Motor neuron (in vitro differentiated cells): Measurements from ENCODE around the gene TMTC2. TPM values are rescaled to one million over a fixed set of nuclear protein-coding genes. Genes with fewer than 3 reads are reported as not detected.

Experiments used
- ATAC-seq, 8 experiments: fragments of 200-7000 bp; cut with Tn5 transposase; replicated peaks in 6 of 8; 2 replicates each; pipeline ENCODE4 v1.8.0; 2021; ENCODE audit warnings: mild to moderate bottlenecking in 8 of 8, moderate library complexity in 8 of 8
- H3K27ac ChIP-seq, 2 donors: fragments of 250-450 bp; sonication (Bioruptor Pico); 2 replicates each; pipeline ENCODE4 v1.9.0; 2021; ENCODE audit warnings: antibody characterized with exemption in 2 of 2, mild to moderate bottlenecking in 2 of 2, moderate library complexity in 1 of 2
- H3K4me1 ChIP-seq, 2 donors: fragments of 250-450 bp; sonication (Bioruptor Pico); replicated peaks in 1 of 2; 2 replicates each; pipeline ENCODE4 v1.6.1; 2021; ENCODE audit warnings: antibody characterized with exemption in 2 of 2, mild to moderate bottlenecking in 2 of 2, moderate library complexity in 1 of 2
- H3K4me3 ChIP-seq, 5 donors: fragments of 250-450 bp; sonication (Bioruptor Pico); 2 replicates each; pipeline ENCODE4 v1.9.0; 2021; ENCODE audit warnings: antibody characterized with exemption in 5 of 5, mild to moderate bottlenecking in 5 of 5, moderate library complexity in 4 of 5
- WGBS, 10 experiments: fragments of 450-650 bp; shearing (Covaris generic); methylation state at CpG; one replicate each; pipeline ENCODE4 v1.0.0; 2022; 5-methylcytosine and 5-hydroxymethylcytosine counted together
- in situ Hi-C, 9 experiments: fragments of 400-800 bp; cut with MboI; loops; one replicate each; pipeline ENCODE4 v1.15.0; 2021; ENCODE audit warnings: low sequenced_read_pairs in 9 of 9, low pct_unique_long_range_greater_than_20kb in 2 of 9; ENCODE audit not compliant: unreplicated experiment in 9 of 9
- total RNA-seq, 8 experiments: library from RNA; unstranded; fragments of 300-600 nt; gene quantifications; 2 replicates each; pipeline versions ENCODE4 v1.2.3 to v1.2.4, GENCODE V29; 2022

TMTC2 gene
- total RNA-seq, 8 experiments from 2014 or later, result 11.4 to 49.3 (median 31.3) TPM

DNA sequence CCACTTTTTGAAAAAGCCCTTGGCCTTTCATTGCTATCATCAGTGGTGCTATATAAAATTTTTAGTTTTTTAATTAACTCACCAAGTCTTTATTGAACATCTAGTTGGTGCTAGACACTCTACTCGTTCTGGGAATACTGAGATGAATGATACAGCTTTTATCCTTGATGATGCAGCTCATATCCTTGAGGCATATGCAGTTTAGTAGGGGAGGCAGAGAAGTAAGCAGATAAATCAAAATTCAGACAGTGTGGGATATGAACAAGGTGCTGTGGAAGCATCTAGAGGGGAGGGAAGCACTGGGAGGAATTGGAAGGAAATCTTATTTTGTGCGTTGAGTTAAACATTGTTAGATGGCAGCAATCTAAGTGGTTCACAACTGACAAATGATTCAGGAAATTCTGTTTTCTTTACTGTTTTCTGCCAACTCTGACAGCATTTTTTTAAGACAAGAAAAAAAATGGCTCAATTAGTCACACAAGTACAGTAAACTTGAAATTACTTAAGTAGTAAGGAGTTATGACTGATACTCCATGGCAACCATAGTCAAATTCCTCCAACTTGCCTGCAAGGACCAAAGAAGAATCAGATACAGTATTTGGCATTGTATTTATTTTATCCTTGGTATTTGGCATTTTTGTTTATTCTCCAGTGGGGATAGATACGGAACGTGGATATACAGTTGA, 119.2 kb downstream of the TMTC2 start:
- peaks cover 3 to 4% of the 10 kb centered on the region in 2 donors for H3K4me1 ChIP-seq
- in situ Hi-C loops, result no loop called here
- no peak for ATAC-seq
- H3K27ac ChIP-seq, result no peak overlapping the region
- WGBS, 10 experiments, result 75 to 100% (median 92%) methylated on average over 2 to 4 of the region's 4 CpGs; no CpG with 5 or more reads in 2 of the 10 experiments
- no peak overlapping the region for H3K4me3 ChIP-seq

DNA sequence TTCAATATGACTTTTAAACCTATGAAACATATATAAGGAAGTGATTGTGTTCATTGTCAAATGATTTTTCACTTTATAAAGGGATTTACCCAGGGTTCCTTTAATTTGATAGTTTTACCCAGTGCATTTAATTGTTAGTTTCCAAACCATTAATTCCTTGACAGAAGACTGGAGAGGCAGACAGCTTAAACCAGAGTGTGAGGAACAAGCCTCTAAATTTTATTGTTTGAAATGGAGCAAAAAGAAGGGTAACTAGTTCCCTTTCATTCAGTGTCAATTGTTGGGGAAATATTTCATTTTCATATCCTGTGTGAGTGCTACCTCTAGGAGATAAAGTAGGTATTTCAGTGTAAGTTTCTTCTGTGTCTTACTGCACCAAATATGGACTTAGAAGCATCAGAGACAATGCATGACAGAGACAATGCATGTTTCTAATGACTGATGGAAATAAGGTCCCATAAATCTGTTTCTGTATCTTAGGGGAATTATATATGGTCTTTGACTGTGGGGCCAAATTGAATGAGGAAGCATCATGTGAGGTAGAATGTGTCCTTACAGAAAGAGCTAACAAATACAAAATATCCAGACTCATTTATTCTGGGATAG, 120.5 kb downstream of the TMTC2 start:
- H3K4me1 ChIP-seq, result peaks cover 3 to 4% of the 10 kb centered on the region in 2 donors
- no peak overlapping the region for H3K4me3 ChIP-seq
- no peak overlapping the region for H3K27ac ChIP-seq
- peak in 4 of 8 experiments; percentile 27 to 58 (median 52) for ATAC-seq
- in situ Hi-C loops, result no loop called here

DNA sequence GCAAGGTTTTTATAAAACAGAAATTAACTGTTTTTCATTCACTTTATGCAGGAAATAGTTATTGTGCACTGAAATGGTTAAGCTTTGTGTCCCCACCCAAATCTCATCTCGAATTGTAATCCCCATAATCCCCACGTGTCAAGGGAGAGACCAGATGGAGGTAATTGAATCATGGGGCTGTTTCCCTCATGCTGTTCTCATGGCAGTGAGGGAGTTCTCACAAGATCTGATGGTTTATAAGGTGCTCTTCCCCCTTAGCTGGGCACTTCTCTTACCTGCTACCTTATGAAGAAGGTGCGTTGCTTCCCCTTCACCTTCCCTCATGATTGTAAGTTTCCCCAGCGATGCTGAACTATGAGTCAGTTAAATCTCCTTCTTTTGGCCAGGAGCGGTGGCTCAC, 123.9 kb downstream of the TMTC2 start:
- H3K4me3 ChIP-seq, result no peak overlapping the region
- in situ Hi-C loops, result no loop called here
- H3K27ac ChIP-seq, result no peak overlapping the region
- peaks cover 3 to 4% of the 10 kb centered on the region in 2 donors for H3K4me1 ChIP-seq
- 20 to 100% (median 93%) methylated on average over 1 to 3 of the region's 5 CpGs; no CpG with 5 or more reads in 3 of the 10 experiments for WGBS, 10 experiments
- no peak for ATAC-seq

- Histone ChIP-seq H3K27ac (peak overlapping the region in 1 of 2 donors; percentile 35), H3K4me3 (no peak overlapping the region), H3K4me1 (peaks cover 0 to 9% of the 10 kb centered on the region in 2 donors)
- in situ Hi-C loops, result no loop called here
- ATAC-seq, result peak in 7 of 8 experiments; percentile 22 to 97 (median 59)
Measured at GRCh38 chr12:82817368-82817767, 130.7 kb downstream of the TMTC2 start.

DNA sequence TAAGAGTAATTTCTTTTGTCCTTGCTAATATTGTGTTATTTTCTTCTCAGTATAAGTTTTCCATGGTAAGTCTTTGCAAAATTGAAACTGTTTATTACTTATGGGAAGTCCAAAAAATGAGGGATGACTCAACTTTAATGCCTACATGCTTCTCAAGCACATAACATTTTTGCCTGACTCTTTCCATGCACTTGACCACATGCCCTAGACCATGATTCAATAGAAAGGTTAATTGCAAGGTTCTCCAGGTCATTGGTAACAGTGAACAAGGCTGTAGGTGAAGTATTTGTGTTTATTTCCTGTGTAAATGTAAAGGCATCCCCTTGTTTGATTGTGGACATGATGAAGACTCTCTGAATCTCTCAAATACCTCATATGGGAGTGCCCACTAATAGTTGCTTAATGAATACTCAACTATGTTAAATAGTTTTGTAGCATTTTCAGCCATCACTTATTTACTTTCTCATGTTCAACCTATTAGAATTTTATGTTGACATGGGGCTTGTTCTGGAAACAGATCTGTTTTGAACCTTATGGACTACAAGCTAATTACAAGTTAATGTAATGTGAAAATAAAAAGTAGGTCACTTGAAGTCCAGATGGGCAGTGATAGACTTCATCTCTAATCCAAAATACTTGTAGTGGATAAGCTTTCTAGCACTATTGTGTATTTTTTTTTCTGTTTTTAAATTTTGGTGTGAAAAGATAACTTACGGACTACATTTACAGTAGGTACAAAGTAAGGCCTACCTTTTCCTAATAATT, 131.7 kb downstream of the TMTC2 start:
- in situ Hi-C loops, result no loop called here
- H3K4me1 ChIP-seq, result peaks cover 0 to 9% of the 10 kb centered on the region in 2 donors
- H3K4me3 ChIP-seq, result no peak overlapping the region
- WGBS, 10 experiments, result 100% methylated on average over 1 of the region's 1 CpG
- H3K27ac ChIP-seq, result no peak overlapping the region
- peak in 2 of 8 experiments; percentile 49 to 71 for ATAC-seq

GRCh38 chr12:82826505-82826904, 139.8 kb downstream of the TMTC2 start:
- ATAC-seq, result no peak
- in situ Hi-C loops, result no loop called here
- H3K4me3 ChIP-seq, result no peak overlapping the region
- no peaks in the 10 kb centered on the region for H3K4me1 ChIP-seq
- no peak overlapping the region for H3K27ac ChIP-seq

GRCh38 chr12:82832096-82832495, 145.4 kb downstream of the TMTC2 start:
- ATAC-seq, result no peak
- in situ Hi-C loops, result no loop called here
- Histone ChIP-seq H3K4me1 (peaks cover 0 to 1% of the 10 kb centered on the region in 2 donors), H3K27ac (no peak overlapping the region), H3K4me3 (no peak overlapping the region)
- WGBS, 10 experiments, result 49 to 100% (median 100%) methylated on average over 1 to 2 of the region's 2 CpGs

GRCh38 chr12:82832981-82833380, 146.3 kb downstream of the TMTC2 start:
- ATAC-seq, result no peak
- Histone ChIP-seq H3K4me3 (no peak overlapping the region), H3K4me1 (peaks cover 1 to 10% of the 10 kb centered on the region in 2 donors), H3K27ac (no peak overlapping the region)
- in situ Hi-C loops, result no loop called here
- 25 to 94% (median 90%) methylated on average over 2 to 3 of the region's 3 CpGs; no CpG with 5 or more reads in 1 of the 10 experiments for WGBS, 10 experiments

GRCh38 chr12:82833481-82833880, 146.8 kb downstream of the TMTC2 start:
- 0 to 90% (median 44%) methylated on average over 1 of the region's 1 CpG; no CpG with 5 or more reads in 1 of the 10 experiments for WGBS, 10 experiments
- Histone ChIP-seq H3K4me1 (peaks cover 6 to 15% of the 10 kb centered on the region in 2 donors), H3K27ac (no peak overlapping the region), H3K4me3 (no peak overlapping the region)
- no peak for ATAC-seq
- in situ Hi-C loops, result no loop called here

- H3K4me1 ChIP-seq, result peaks cover 18 to 28% of the 10 kb centered on the region in 2 donors
- H3K4me3 ChIP-seq, result no peak overlapping the region
- H3K27ac ChIP-seq, result no peak overlapping the region
- peak in 2 of 8 experiments; percentile 57 to 63 for ATAC-seq
- in situ Hi-C loops, result no loop called here
Measured at GRCh38 chr12:82835217-82835616, 148.5 kb downstream of the TMTC2 start.

GRCh38 chr12:82838131-82838551, 151.4 kb downstream of the TMTC2 start:
- H3K4me1 ChIP-seq, result peaks cover 18 to 39% of the 10 kb centered on the region in 2 donors
- H3K4me3 ChIP-seq, result no peak overlapping the region
- in situ Hi-C loops, result no loop called here
- no peak overlapping the region for H3K27ac ChIP-seq
- WGBS, 10 experiments, result 0 to 80% (median 41%) methylated on average over 1 of the region's 1 CpG; no CpG with 5 or more reads in 2 of the 10 experiments
- peak in 7 of 8 experiments; percentile 15 to 78 (median 69) for ATAC-seq

DNA sequence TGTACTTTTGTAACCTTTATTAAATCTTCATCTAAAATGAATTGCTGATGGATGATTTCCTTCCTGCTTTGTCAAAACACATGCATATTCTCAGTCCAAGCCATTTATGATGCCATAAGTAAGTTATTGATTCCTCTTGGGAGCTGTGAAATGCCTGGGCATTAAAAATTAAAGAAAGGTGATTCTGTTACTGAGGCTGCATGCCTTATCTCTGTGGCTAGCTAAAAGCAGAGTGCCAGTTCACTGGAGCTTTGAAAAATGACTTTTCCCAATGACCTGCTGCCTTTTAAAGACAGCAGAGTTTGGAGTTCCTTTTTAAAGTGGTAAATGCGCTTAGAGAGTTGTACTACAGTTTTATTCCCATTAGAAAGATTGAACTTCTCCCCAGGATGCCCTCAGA, 152.1 kb downstream of the TMTC2 start:
- in situ Hi-C loops, result no loop called here
- WGBS, 10 experiments, result 57 to 100% (median 100%) methylated on average over 1 of the region's 1 CpG; no CpG with 5 or more reads in 7 of the 10 experiments
- ATAC-seq, result peak in 2 of 8 experiments; percentile 18 to 23
- no peak overlapping the region for H3K4me3 ChIP-seq
- H3K4me1 ChIP-seq, result peaks cover 18 to 39% of the 10 kb centered on the region in 2 donors
- no peak overlapping the region for H3K27ac ChIP-seq

DNA sequence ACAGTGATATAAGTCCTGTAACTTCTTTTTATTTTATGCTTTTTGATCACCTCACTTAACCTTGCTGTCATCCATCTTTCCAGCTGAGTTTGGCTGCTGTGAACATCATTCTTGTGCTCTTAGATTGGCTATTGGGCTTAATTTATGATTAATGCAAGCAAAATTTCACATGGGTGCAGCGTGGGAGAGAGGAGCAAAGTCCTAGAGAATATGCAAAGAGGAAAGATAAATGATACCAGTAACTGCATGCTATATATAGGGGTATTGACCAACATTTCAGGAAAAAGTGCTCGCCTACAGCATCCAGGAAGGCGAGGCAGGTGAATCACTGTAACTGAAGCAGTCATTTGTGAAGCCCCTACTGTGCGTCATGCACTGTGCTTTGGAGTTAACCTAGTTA, 153.1 kb downstream of the TMTC2 start:
- peak in 3 of 8 experiments; percentile 50 to 63 (median 56) for ATAC-seq
- in situ Hi-C loops, result no loop called here
- Histone ChIP-seq H3K27ac (no peak overlapping the region), H3K4me1 (peaks cover 18 to 39% of the 10 kb centered on the region in 2 donors), H3K4me3 (no peak overlapping the region)
- 84 to 100% (median 88%) methylated on average over 1 to 4 of the region's 4 CpGs; no CpG with 5 or more reads in 5 of the 10 experiments for WGBS, 10 experiments
